COLO668 (cell line): Measurements from ENCODE around the gene GFPT1.
"Not testable (repeated sequence)": the region's sequence is repeated elsewhere in the genome, so short reads cannot be mapped to it uniquely, and the experiment has no call there.

ENCODE experiments used
- DNase-seq: peaks from one replicate; lab custom pipeline; 2025; ENCODE audit not compliant: unreplicated experiment; lab: John Stamatoyannopoulos, UW

GFPT1 gene

DNA sequence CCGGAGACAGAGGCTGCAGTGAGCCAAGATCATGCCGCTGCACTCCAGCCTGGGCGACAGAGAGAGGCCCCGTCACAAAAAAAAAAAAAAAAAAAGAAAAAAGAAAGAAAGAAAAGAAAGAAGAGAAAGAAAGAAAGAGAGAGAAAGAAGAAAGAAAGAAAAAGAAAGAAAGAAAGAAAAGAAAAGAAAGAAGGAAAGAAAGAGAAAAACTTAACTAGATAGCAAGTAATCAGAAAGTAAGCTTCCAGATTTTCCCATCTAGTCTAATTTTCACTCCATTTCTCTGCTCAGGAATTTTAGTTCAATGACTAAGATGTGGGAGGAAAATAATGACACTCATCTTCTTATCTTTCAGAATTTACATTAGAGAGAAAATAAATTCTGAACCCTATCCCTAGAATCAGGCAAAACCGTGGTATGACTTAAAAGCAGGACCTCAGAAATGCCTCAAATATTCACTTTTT is 2.4 kb downstream of the GFPT1 start:
- no peak for DNase-seq

DNA sequence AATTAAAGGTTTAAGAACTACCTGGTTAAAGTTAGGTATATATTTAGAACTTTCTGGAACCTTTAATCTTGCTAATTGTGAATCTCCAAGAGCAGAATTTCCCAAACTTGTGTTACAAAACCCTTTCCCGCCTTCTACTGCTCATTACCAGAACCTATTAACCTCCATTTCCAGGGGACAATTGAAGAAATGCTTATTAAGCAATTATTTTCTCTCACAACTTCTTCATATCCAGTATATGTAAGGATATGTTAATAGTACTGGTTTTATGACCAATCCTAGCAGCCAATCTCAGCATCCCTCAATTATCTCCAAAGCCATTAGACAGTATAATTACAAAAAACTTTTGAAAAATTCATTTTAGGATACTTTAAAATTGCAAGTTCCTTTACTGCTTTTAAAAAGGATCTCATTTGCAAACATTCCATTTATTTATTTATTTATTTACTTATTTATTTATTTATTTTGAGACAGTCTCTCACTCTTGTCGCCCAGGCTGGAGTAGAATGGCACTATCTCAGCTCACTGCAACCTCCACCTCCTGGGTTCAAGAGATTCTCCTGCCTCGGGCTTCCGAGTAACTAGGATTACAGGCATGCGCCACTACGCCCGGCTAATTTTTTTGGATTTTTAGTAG is 3.7 kb downstream of the GFPT1 start:
- no peak for DNase-seq

DNA sequence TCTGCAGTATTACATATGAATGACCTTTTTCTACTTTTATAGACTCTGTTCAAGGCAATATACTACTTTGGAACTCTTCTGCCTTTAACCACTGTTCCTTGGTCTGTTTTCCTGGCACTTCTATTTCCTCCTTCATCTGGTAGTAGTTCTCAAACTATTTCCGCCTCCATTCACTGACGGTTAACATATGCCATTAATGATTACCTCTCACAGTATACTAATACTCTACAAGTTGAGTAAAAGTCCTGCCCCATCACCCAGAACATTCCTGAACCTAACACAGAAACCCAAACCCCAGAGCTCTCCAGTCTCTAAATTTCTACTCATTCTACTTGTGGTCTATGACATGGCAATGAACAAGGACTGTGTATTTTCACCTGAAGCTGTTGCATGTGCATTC is 4.5 kb downstream of the GFPT1 start:
- no peak for DNase-seq

DNA sequence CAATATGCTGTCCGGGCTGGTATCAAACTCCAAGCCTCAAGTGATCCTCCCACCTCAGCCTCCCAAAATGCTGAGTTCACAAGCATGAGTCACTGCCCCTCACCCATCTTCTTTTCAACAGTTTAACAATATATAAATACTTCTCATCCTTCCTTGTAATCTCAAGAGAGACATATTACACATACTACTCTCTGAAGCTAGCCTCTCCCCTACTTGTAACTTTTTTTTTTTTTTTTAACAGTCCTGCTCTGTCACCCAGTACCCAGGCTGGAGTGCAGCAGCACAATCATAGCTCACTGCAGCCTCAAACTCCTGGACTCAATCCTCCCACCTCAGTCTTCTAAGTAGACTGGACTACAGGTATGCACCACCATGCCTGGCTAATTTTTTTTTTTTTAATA is 5.7 kb downstream of the GFPT1 start:
- DNase-seq: no peak

DNA sequence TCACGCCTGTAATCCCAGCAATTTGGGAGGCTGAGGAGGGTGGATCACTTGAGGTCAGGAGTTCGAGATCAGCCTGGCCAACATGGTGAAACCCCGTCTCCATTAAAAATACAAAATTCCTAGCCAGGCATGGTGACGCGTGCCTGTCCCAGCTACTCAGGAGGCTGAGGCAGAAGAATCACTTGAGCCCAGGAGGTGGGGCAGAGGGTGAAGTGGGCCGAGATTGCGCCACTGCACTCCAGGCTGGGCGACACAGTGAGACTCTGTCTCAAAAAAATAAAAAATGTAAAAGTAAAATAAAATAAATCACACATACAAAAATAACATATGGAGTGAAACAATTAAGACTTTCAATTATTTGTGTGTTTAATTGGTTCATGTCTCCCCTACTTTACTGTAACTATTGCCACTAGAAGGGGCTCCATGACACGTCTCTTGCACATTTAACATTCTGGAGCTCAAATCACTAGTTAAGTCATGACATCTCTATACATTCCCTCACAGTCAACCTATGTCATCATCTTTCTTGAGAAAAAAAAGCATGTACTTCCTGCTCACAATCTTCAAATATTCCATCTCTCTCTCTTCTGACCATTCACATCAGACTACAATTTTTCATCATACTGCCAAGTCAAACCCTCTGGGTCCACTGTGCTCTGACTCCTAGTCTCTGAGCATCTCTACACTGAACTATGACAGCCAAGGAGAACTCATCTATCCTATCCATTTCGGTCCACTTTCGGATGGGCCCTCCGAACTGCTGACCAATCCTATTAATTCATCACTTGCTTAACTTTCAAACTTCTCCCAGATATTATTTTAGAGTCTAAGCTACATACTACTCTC is 6.7 kb downstream of the GFPT1 start:
- DNase-seq: no peak

DNA sequence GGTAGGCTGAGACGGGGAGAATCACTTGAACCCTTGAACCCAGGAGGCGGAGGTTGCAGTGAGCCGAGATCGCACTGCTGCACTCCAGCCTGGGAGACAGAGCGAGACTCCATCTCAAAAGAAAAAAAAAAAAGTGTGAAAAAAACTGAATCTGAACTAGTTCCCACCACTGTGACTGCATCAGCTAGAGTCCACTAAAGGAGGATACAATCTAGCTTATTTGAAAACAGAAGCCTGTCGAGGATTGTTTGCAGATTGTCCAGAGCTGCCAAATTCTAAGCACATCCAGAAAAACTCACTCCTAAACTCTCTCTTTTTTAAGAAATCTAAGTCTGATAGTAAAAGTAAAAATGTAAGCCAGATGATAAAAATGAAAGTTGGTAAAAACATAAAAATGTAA is 10.6 kb downstream of the GFPT1 start:
- no peak for DNase-seq

DNA sequence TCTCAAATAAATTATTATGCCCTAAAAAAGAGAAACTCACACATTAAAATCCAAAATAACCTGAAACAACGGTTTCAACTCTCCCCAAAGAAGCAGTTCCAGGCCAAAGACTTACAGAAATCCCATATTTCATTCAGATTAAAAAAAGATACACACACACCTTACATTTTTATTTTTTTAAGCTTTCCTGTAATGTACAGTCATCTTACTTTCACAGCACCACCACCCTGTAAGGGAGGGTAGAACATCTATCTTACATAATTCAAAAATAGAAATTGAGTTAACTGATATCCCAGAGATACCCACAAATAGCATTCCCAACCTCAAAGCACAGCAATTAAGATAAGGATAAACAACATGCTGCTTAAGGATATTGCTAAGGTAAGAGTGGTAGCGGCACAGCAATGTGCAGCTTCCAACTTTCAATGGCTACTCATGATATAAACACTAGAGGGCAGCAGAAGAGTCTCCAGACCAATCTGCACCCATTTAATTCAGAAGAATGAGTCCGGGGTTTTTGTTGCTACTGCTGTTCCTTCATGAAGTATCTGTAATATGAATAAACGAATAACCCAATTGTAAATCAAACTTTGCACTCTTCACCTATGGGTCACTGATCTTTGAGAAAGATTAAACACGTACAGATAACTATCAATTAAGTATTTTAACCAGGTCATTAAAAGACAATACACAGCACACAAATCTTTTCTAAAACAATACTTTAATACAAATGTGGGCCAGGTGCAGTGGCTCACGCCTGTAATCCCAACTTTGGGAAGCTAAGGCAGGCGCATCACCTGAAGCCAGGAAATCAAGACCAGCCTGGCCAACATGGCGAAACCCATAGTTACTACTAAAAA is 11.3 kb downstream of the GFPT1 start:
- DNase-seq: peak; percentile 16

DNA sequence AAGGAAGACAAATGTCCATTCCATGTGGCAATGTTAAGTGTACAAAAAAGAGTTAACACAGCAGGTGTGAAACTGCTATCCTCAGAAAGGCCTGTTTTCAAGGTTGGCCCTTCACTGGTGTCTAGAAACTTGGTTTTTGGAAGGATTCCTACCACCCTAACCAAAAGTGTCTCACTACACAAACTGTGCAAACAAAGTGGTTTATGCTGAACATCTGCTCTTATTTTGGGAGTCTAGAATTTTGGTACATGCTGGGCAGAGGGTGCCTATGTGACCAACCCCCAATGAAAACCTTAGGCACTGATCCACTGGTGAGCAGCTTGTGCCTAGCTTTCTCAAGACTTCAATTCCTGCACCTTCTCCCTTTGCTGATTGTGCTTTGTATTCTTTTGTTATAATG is 14.3 kb downstream of the GFPT1 start:
- DNase-seq: no peak

DNA sequence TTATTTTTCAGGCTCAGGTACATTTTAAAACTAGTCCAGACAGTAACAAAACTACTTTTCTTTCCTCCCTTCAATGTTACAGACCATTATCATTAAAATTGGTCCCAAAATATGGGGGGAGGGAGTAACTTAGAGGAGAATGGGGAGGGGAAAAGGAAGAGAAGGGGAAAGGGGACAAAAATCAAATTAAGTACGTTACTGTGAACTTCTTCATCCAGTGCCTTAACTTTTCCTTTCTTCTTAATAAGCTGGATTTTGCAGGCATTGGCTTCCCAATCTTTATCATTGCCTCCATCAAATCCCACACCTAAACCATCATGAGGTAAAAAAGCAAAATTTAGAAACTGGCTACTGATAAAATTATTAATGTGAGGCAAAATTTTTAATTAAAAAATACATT is 17.2 kb downstream of the GFPT1 start:
- DNase-seq: no peak

DNA sequence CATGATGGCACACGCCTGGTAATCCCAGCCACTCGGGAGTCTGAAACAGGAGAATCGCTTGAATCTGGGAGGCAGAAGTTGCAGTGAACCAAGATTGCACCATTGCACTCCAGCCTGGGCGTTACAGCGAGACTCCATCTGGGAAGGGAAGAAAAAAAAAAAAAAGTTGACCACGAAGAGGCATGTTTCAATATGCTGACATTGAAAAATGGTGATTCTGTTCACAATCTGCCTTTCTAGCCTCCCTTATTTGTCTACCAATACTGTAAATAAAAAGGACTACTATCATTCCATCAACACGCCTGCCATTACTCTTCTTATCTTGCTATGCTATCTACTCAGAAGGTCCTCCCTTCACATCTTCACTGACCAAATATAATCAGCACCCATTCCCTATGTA is 18.4 kb downstream of the GFPT1 start:
- DNase-seq: no peak

DNA sequence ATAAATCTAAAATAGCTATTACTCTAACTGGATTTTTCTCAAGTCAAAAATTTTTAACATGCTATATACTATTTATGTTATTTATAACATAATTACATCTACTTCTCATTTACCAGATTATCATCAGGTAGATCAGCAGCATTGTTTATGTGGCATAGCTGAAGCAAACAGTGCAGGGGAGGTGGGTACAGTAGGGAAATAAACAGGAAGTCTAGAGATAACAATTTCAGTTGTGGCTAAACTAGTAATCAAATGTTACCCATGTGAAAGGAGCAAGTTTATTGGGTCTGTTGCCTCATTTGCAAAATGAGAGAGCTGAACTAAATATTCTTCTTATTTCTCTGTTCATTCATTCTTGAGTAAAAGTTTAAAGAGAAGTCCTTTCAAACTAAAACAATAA is 27.7 kb downstream of the GFPT1 start:
- DNase-seq: no peak

DNA sequence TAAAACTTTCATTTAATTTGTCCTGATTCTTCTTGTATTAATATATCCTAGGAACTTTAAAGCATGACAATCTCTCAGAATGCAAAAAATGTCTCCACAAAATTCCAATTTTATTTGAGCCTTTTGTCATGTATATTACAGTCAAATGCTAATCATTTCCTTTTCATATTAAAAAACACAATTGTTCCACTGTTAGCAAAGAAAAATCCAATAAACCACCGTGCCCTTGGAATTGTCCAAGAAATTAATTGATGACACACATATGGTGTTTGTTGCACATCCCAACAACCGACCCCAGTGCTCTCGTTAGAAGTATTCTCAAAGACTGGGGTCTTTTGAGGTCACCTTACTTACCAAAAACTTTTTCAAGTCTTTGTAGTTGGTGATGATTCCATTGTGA is 28.1 kb downstream of the GFPT1 start:
- DNase-seq: no peak

DNA sequence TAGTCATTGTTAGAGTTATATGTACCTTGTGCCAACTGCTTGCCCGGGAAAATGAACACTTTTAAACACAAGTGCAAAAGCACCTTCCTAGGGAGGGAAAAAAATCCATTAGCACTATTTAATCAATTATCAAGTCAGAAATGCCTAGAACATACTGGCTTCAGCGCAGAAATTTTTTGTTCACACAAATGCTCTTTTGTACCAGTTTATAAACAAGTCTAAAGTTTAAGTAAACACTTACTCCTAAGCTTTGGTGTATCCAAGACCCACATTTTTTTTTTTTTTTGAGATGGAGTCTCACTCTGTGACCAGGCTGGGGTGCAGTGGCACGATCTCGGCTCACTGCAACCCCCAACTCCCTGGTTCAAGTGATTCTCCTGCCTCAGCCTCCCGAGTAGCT is 30.6 kb downstream of the GFPT1 start:
- DNase-seq: no peak

DNA sequence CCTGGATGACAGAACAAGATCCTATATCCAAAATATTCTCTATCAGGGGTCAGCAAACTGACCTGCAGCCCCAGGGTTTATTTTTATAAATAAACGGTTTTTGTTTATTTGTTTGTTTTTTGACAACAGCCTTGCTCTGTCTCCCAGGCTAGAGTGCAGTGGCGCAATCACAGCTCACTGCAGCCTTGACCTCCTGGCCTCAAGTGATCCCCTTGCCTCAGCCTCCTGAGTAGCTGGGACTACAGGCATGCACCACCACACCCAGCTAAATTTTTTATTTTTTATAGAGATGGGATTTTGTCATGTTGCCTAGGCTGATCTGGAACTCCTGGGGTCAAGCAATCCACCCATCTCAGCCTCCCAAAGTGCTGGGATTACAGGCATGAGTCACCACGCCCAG is 32.1 kb downstream of the GFPT1 start:
- DNase-seq: not testable (repeated sequence)

DNA sequence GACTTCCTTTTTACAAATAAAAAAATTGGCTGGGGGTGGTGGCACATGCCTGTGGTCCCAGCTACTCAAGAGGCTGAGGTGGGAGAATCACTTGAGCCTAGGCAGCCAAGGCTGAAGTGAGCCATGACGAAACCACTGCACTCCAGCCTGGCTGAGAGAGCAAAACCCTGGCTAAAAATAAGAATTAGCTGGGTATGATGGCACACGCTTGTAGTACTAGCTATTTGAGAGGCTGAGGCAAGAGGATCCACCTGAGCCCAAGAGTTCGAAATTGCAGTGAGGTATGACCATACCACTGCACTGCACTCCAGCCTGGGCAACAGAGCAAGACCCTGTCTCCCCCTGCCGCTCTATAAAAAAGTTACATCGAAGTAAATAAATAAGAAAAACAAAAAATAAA is 33.7 kb downstream of the GFPT1 start:
- DNase-seq: no peak

DNA sequence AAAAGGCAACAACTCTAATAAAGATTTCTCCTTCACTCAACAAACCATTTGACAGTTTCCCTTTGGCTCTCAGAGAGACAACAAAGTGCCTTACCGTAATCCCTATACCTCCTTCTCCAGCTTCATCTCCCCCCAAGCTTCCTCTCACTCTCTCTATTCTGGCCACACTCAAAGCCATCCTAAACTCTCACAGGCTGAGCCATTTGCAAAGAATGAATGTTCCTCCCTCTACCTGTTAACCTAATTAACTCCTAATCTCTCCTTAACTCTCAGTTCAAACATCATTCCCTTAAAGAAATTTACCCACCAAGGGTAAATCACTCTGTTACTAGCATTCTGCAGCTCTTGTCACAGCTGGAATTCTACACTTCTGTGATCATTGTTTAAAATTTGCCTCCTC is 38.2 kb downstream of the GFPT1 start:
- no peak for DNase-seq

DNA sequence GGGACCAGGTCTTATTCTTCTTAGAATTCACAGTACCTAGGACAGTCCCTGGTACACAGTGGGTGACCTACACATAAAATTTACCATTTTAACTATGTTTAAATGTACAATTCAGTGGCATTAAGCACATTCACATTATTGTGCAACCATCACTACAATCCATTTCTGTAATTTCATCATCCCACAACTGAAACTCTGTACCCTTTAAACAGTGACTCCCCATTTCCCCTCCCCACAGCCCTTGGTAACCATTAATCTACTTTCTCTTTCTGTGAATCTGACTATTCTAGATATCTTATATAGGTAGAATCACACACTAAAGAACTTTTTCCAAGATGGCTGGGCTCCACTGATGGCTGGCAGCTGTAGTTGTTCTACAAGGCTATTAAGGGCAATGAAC is 41.6 kb downstream of the GFPT1 start:
- DNase-seq: no peak

DNA sequence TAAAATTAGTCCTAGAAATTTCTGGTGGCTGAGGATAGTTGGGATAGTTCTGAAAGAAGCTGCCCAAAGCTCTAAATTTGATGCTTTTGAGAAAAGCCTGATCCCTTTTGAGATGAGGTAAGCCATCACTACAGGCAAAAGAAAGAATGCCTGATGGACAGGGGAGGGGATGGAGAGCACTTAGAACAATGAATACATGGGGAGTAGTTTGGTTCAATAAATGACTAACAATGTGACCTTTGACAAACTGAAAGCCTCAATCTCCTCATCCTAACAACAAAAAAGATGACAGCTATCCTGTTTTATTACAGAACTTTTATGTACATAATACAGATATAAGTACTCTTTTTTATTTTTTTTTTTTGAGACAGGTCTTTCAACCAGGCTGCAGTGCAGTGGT is 42.7 kb downstream of the GFPT1 start:
- DNase-seq: no peak

DNA sequence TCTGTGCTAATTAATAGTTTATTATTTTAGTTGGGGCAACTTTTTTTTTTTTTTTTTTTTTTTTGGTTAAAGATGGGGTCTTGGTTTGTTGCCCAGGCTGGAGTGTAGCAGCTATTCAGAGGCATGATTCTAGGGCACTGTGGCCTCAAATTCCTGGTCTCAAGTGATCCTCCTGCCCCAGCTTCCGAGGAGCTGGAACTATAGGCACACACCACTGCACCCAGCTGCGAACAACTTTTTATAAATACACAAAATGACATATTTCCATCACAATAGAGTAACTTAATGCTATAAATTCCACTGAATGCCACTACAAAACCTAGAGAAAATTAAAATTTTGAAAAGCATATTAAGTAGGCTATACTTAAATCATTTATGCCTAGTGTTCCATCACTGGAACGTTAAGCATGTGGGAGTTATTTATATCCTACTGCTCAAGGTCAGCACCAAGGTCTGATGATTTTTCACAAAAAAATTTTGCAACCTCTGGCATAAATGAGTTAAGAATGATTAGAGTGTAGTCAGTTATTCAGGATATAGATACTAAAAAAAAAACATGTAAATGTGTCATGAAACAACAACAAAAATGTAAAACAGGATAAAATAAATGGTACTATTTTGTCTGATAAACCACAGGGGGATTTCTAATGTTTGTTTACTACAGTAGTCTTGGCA is 46.8 kb downstream of the GFPT1 start:
- no peak for DNase-seq

DNA sequence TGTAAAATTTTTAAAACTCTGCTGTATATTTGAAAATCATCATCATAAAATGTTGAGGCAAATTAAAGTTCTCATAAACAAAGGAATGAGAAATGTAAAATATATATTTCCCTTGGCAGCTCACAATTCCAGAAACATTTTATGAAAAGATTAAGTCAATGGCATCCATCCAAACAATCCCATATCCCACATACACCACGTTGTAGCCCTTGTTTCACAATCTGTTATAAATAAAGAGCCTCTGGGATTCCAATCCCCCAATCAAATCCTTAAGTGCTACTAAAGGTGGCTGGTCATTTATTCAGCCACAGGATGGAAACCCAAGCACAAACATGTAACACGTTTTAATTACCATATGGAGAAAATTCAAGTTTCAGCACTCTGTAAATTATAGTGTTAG is 51.7 kb downstream of the GFPT1 start:
- DNase-seq: no peak

DNA sequence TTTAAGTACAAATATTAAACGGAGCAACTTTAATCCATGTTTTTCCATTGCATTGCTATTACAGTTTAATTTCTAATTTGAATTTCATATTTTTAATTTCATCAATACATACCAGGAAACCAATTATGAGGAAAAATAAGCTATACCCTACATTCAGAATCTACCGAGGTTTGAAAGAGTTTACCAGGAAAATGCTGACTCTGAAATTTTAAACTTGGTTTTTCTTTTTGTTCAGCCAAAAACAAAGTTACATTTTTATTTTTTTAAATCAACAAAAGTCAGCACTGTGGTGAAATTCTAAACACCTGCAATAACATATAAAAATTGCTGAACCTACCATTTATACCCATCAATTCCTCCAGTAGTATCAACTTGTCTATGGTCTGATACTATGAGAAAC is 53.7 kb downstream of the GFPT1 start:
- DNase-seq: no peak
